ENCODE data around the gene PTPRK. TPM values are rescaled to one million over a fixed set of nuclear protein-coding genes. Genes with fewer than 3 reads are reported as not detected.

The PTPRK gene
- total and polyA plus RNA-seq, 2 of the 8 experiments (the other 6 are each of a cell fraction or from before 2014, with no cell fraction given) = 11.4 to 47.3 TPM

DNA sequence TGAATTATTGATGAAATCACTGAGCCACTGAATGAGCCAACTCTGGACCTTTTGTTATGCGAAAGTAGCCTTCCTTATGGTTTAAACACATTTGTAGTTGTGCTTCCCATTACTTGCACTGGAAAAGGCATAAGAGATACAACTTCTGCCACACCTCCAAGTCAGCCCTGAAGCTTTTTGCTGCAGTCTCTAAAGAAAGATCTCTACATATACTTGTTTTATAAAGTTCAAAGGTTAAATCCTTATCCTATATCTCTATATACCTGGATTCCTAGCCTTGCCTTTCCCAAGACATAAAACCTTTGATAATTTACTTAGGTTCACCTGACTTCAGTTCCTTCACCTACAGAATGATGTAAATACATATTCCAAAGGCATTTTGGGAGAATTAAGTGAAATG, 132.0 kb downstream of the PTPRK start:
- Histone ChIP-seq H3K9ac (replicated peaks in 1 of 4; ENCODE audit: extremely low read depth in 1 of 4, low read depth in 3 of 4, low read length in 3 of 4) (no peak overlapping the region), H3K79me2 (ENCODE audit: control insufficient read depth in 1 of 2, insufficient read depth in 2 of 2, low read length in 2 of 2) (no peaks in the 10 kb centered on the region), H3K23me2 (ENCODE audit: low read depth, low read length) (no peaks in the 10 kb centered on the region), H2BK20ac (ENCODE audit: low read length) (no peak overlapping the region), H3K9me3 (ENCODE audit: insufficient read depth in 2 of 2, low read depth in 1 of 2, low read length in 1 of 2) (no peaks in the 10 kb centered on the region), H3K56ac (replicated peaks; ENCODE audit: insufficient read length, low read depth, low read length) (no peak overlapping the region), H3K4me3 (ENCODE audit: extremely low read depth in 1 of 4, insufficient read depth in 2 of 4, low read depth in 3 of 4, low read length in 4 of 4) (no peak overlapping the region), H2AK5ac (ENCODE audit: low read depth, low read length) (no peak overlapping the region), H2AFZ (ENCODE audit: low read length) (no peak overlapping the region), H2BK120ac (replicated peaks; ENCODE audit: low read depth, low read length) (no peak overlapping the region), H3K4ac (replicated peaks; ENCODE audit: insufficient read length, low read depth, low read length) (no peak overlapping the region), H3K4me1 (replicated peaks in 1 of 4; ENCODE audit: control insufficient read depth in 3 of 4, insufficient read depth in 4 of 4, low read length in 3 of 4) (no peaks in the 10 kb centered on the region), H4K8ac (ENCODE audit: extremely low read depth, insufficient read depth, low read length) (no peak overlapping the region), H3K23ac (ENCODE audit: insufficient read length) (no peak overlapping the region), H3K27ac (ENCODE audit: low read depth, low read length) (no peak overlapping the region), H2BK12ac (ENCODE audit: low read depth, low read length) (no peak overlapping the region), H3K36me3 (ENCODE audit: control insufficient read depth in 2 of 4, insufficient read depth in 4 of 4, low read length in 3 of 4) (no peaks in the 10 kb centered on the region), H3K79me1 (ENCODE audit: low read depth, low read length) (no peaks in the 10 kb centered on the region), H3K27me3 (replicated peaks in 1 of 4; ENCODE audit: control insufficient read depth in 3 of 4, extremely low read depth in 1 of 4, insufficient read depth in 3 of 4, low read length in 3 of 4) (no peaks in the 10 kb centered on the region), H4K5ac (ENCODE audit: insufficient read length, low read depth, low read length) (no peak overlapping the region), H4K91ac (replicated peaks; ENCODE audit: insufficient read length, low read length) (no peak overlapping the region), H4K20me1 (replicated peaks in 1 of 2; ENCODE audit: control insufficient read depth in 1 of 2, insufficient read depth in 2 of 2, low read length in 2 of 2) (peaks cover 0 to 5% of the 10 kb centered on the region in 2 experiments), H2BK15ac (ENCODE audit: low read length) (no peak overlapping the region), H3K4me2 (ENCODE audit: insufficient read depth in 1 of 2, low read depth in 2 of 2, low read length in 2 of 2) (no peak overlapping the region), H2BK5ac (ENCODE audit: low read depth, low read length) (no peak overlapping the region), H3K14ac (ENCODE audit: insufficient read length) (no peak overlapping the region), H3K18ac (ENCODE audit: extremely low read depth, low read length) (no peak overlapping the region)
- FAIRE-seq (no peak), DNase-seq (ENCODE audit: low read depth in 1 of 2, low spot score in 2 of 2) (no peak)
- ChIA-PET POLR2A (ENCODE audit: partially characterized antibody) (no interaction called here), CTCF (ENCODE audit: partially characterized antibody) (interaction anchor here (1.6 kb wide), 1 partner anchor 61 kb away, joined by 4 read pairs; no protein-coding TSS in a partner anchor)
- no peak for TF ChIP-seq SP2 (IDR thresholded peaks at IDR 0.05; ENCODE audit: low read length)
- 0% methylated on average over 1 of the region's 1 CpG; no CpG with 5 or more reads in 1 of the 2 experiments for WGBS, 2 experiments (ENCODE audit: extremely low coverage in 1 of 2, insufficient coverage in 1 of 2, insufficient read length in 1 of 2, insufficient replicate concordance in 2 of 2, low coverage in 1 of 2, low lambda C conversion rate in 2 of 2, missing lambda C conversion rate in 1 of 2)
